GM19035 (cell line): ENCODE data around the gene USP28.
"Not testable (repeated sequence)": the region's sequence is repeated elsewhere in the genome, so short reads cannot be mapped to it uniquely, and the experiment has no call there.

Source experiments
- ATAC-seq: cut with Tn5 transposase; IDR thresholded peaks from one replicate; pipeline ENCODE4 v1.9.1; 2021; ENCODE audit not compliant: unreplicated experiment

USP28 gene

GRCh38 chr11:113838005-113838404 lies 37.4 kb downstream of the USP28 start:
- no peak for ATAC-seq

GRCh38 chr11:113835306-113835705 lies 40.1 kb downstream of the USP28 start:
- ATAC-seq = no peak

GRCh38 chr11:113833151-113833550 lies 42.2 kb downstream of the USP28 start:
- ATAC-seq = no peak

GRCh38 chr11:113831314-113831713 lies 44.1 kb downstream of the USP28 start:
- ATAC-seq = peak; percentile 91

GRCh38 chr11:113829751-113830150 lies 45.6 kb downstream of the USP28 start:
- no peak for ATAC-seq

- no peak for ATAC-seq
Measured at GRCh38 chr11:113828191-113828590, 47.2 kb downstream of the USP28 start.

- no peak for ATAC-seq
Measured at GRCh38 chr11:113827477-113827876, 47.9 kb downstream of the USP28 start.

- ATAC-seq = no peak
Measured at GRCh38 chr11:113818426-113818825, 56.9 kb downstream of the USP28 start.

- no peak for ATAC-seq
Measured at GRCh38 chr11:113817626-113818025, 57.7 kb downstream of the USP28 start.

GRCh38 chr11:113817162-113817561 lies 58.2 kb downstream of the USP28 start:
- no peak for ATAC-seq

GRCh38 chr11:113814181-113814580 lies 61.2 kb downstream of the USP28 start:
- ATAC-seq = no peak

GRCh38 chr11:113808931-113809330 lies 66.4 kb downstream of the USP28 start:
- ATAC-seq = no peak

GRCh38 chr11:113806406-113806805 lies 69.0 kb downstream of the USP28 start:
- no peak for ATAC-seq

- ATAC-seq = no peak
Measured at GRCh38 chr11:113805640-113806039, 69.7 kb downstream of the USP28 start.

- ATAC-seq = no peak
Measured at GRCh38 chr11:113802621-113803020, 72.8 kb downstream of the USP28 start.

- no peak for ATAC-seq
Measured at GRCh38 chr11:113796663-113797259, 78.6 kb downstream of the USP28 start.

- ATAC-seq = no peak
Measured at GRCh38 chr11:113789675-113790320, 85.6 kb downstream of the USP28 start.

GRCh38 chr11:113789016-113789415 lies 86.4 kb downstream of the USP28 start:
- not testable (repeated sequence) for ATAC-seq

- no peak for ATAC-seq
Measured at GRCh38 chr11:113782134-113782533, 93.2 kb downstream of the USP28 start.

GRCh38 chr11:113781682-113782081 lies 93.7 kb downstream of the USP28 start:
- ATAC-seq = no peak

- no peak for ATAC-seq
Measured at GRCh38 chr11:113779496-113779895, 95.9 kb downstream of the USP28 start, which contains the start of gene CLDN25. CLDN25 (plus strand) TSS chr11:113779796; CDS start chr11:113779796, 0 bp downstream.

GRCh38 chr11:113778111-113778910 lies 97.1 kb downstream of the USP28 start:
- ATAC-seq = no peak
